ENCODE data around the gene ARMH1.
"Not testable (repeated sequence)": the region's sequence is repeated elsewhere in the genome, so short reads cannot be mapped to it uniquely, and the experiment has no call there.

Gene ARMH1

GRCh38 chr1:44645476-44646244 lies 28.9 kb upstream of the ARMH1 start:
- ATAC-seq = no peak

- ATAC-seq = no peak
Measured at GRCh38 chr1:44646261-44647110, 28.0 kb upstream of the ARMH1 start.

GRCh38 chr1:44647896-44648295 lies 26.6 kb upstream of the ARMH1 start:
- ATAC-seq = no peak

- no peak for ATAC-seq
Measured at GRCh38 chr1:44648529-44649250, 25.8 kb upstream of the ARMH1 start.

GRCh38 chr1:44649788-44650158 lies 24.7 kb upstream of the ARMH1 start:
- ATAC-seq = no peak

- ATAC-seq = no peak
Measured at GRCh38 chr1:44650159-44650831, 24.2 kb upstream of the ARMH1 start.

GRCh38 chr1:44651069-44651468 lies 23.4 kb upstream of the ARMH1 start:
- no peak for ATAC-seq

GRCh38 chr1:44652445-44653106 lies 21.9 kb upstream of the ARMH1 start:
- peak; percentile 87 to 95 for ATAC-seq

- no peak for ATAC-seq
Measured at GRCh38 chr1:44653107-44653964, 21.2 kb upstream of the ARMH1 start.

GRCh38 chr1:44654621-44655187 lies 19.8 kb upstream of the ARMH1 start:
- ATAC-seq = no peak

- no peak for ATAC-seq
Measured at GRCh38 chr1:44655609-44656008, 18.9 kb upstream of the ARMH1 start.

GRCh38 chr1:44659566-44659965 lies 14.9 kb upstream of the ARMH1 start:
- no peak for ATAC-seq

GRCh38 chr1:44660176-44660575 lies 14.3 kb upstream of the ARMH1 start:
- ATAC-seq = no peak

- no peak for ATAC-seq
Measured at GRCh38 chr1:44661781-44662682, 12.5 kb upstream of the ARMH1 start.

- no peak for ATAC-seq
Measured at GRCh38 chr1:44662683-44663030, 11.9 kb upstream of the ARMH1 start.

GRCh38 chr1:44663417-44663816 lies 11.1 kb upstream of the ARMH1 start:
- no peak for ATAC-seq

- ATAC-seq = peak; percentile 77 to 79
Measured at GRCh38 chr1:44664730-44665370, 9.7 kb upstream of the ARMH1 start.

- ATAC-seq = not testable (repeated sequence)
Measured at GRCh38 chr1:44666719-44667118, 7.8 kb upstream of the ARMH1 start.

All from activated CD4-positive, CD25-positive, alpha-beta regulatory T cell treated with anti-CD3 and anti-CD28 coated beads, Interleukin-2, amount 50 U/mL, for 24 hours (primary cell).